HL-60 (cell line): ENCODE results near the gene WWP2.

Experiments
- DNase-seq, 2 experiments: peaks; one replicate each; pipeline ENCODE4 v3.0.0-alpha.2; 2010 to 2020; ENCODE audit warnings: low read depth in 1 of 2, low spot score in 1 of 2
- H3K27ac ChIP-seq: fragments of 250-450 bp; sonication (Bioruptor Pico); replicated peaks from 2 replicates; pipeline ENCODE4 v1.5.1; 2020; ENCODE audit warnings: mild to moderate bottlenecking, moderate library complexity
- H3K27me3 ChIP-seq: fragments of 250-450 bp; sonication (Bioruptor Pico); 2 replicates; pipeline ENCODE4 v1.5.1; 2021; ENCODE audit warnings: mild to moderate bottlenecking, moderate library complexity; ENCODE audit not compliant: insufficient read depth, poor library complexity, severe bottlenecking
- H3K4me3 ChIP-seq: replicated peaks from 2 replicates; pipeline ENCODE4 v1.5.1; 2011; ENCODE audit warnings: mild to moderate bottlenecking, control low read depth, low read length; ENCODE audit not compliant: insufficient read depth
- CTCF ChIP-seq: IDR thresholded peaks from one replicate; pipeline ENCODE4 v1.5.1; 2011; ENCODE audit warnings: low read length, control low read depth, inconsistent platforms; ENCODE audit not compliant: insufficient read depth
- GABPA ChIP-seq: IDR thresholded peaks from 2 replicates; pipeline ENCODE4 v1.6.1; 2012; ENCODE audit warnings: low read depth
- POLR2AphosphoS5 ChIP-seq: IDR thresholded peaks from 2 replicates; pipeline ENCODE4 v1.6.1; 2012; ENCODE audit warnings: low read depth
- SPI1 ChIP-seq: IDR thresholded peaks from 2 replicates; pipeline ENCODE4 v1.6.1; 2012; ENCODE audit warnings: low read depth, mild to moderate bottlenecking, borderline replicate concordance
- TF ChIP-seq, protein P1 (sequence below): IDR thresholded peaks from 2 replicates; pipeline ENCODE4 v1.6.1; 2012; ENCODE audit warnings: low read depth; ENCODE audit not compliant: insufficient replicate concordance

Gene WWP2

DNA sequence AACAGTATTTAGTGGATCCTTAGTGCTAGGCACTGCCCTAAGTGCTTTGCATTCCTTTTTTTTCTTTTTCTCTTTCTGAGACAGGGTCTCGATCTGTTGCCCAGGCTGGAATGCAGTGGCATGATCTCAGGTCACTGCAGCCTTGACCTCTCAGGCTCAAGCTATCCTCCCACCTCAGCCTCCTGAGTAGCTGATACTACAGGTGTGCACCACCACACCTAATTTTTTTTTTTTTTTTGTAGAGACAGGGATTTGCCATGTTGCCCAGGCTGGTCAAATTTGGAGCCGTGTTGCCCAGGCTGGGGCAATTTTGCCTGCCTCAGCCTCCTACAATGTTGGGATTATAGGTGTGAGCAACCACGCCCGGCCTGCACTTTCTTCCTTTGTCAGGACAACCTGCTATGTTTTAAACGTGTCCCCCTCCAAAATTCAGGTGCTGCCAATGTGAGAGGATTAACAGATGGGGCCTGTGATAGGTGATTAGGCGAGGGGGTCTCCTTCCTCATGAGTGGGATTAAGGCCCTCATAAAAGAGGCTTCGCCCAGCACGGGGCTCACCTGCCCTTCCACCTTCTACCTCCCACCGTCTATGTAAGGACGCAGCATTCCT lies 41.2 kb upstream of the WWP2 start:
- Histone ChIP-seq H3K27me3 (no peaks in the 10 kb centered on the region), H3K27ac (no peak overlapping the region), H3K4me3 (no peak overlapping the region)
- no peak for DNase-seq
- no peak for TF ChIP-seq POLR2AphosphoS5
- TF ChIP-seq SPI1, result no peak
- TF ChIP-seq GABPA, result no peak
- TF ChIP-seq, protein P1, sequence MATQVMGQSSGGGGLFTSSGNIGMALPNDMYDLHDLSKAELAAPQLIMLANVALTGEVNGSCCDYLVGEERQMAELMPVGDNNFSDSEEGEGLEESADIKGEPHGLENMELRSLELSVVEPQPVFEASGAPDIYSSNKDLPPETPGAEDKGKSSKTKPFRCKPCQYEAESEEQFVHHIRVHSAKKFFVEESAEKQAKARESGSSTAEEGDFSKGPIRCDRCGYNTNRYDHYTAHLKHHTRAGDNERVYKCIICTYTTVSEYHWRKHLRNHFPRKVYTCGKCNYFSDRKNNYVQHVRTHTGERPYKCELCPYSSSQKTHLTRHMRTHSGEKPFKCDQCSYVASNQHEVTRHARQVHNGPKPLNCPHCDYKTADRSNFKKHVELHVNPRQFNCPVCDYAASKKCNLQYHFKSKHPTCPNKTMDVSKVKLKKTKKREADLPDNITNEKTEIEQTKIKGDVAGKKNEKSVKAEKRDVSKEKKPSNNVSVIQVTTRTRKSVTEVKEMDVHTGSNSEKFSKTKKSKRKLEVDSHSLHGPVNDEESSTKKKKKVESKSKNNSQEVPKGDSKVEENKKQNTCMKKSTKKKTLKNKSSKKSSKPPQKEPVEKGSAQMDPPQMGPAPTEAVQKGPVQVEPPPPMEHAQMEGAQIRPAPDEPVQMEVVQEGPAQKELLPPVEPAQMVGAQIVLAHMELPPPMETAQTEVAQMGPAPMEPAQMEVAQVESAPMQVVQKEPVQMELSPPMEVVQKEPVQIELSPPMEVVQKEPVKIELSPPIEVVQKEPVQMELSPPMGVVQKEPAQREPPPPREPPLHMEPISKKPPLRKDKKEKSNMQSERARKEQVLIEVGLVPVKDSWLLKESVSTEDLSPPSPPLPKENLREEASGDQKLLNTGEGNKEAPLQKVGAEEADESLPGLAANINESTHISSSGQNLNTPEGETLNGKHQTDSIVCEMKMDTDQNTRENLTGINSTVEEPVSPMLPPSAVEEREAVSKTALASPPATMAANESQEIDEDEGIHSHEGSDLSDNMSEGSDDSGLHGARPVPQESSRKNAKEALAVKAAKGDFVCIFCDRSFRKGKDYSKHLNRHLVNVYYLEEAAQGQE, result no peak
- no peak for TF ChIP-seq CTCF

DNA sequence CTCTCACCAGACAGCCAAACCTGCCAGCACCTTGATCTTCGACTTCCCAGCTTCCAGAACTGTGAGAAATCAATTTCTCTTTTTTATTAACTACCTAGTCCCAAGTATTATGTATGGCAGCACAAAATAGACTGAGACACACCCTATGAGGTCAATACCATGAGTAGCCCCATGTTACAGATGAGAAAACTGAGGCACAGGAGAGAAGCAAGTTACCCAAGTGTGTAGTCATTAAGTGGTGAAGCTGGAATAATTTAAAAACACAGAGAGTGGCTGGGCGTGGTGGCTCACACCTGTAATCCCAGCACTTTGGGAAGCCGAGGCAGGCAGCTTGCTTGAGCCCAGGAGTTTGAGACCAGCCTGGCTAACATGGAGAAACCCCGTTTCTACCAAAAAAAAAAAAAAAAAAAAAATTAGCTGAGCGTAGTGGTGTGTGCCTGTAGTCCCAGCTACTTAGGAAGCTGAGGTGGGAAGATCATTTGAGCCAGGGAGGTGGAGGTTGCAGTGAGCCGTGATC lies 40.6 kb upstream of the WWP2 start:
- no peak for TF ChIP-seq CTCF
- no peak for TF ChIP-seq POLR2AphosphoS5
- TF ChIP-seq, protein P1, result no peak
- no peak for TF ChIP-seq GABPA
- no peak for TF ChIP-seq SPI1
- no peak overlapping the region for H3K27ac ChIP-seq
- no peak for DNase-seq

DNA sequence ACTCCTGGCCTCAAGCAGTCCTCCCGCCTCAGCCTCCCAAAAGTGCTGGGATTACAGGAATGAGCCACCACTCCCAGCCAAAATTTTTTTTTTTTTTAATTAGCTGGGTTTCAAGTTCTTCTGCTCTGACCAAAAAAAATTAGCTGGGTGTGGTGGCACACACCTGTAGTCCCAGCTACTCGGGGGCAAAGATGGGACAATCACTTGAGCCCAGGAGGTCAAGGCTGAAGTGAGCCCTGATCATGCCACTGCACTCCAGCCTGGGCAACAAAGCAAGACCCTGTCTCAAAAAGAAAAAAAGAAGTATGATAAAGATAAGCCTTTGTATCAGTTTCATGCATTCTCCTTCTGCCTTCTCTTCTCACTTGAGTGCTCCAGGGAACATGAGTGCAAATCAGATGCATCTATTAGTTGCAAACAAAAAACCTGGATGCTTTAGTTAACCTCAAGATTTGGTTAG lies 37.7 kb upstream of the WWP2 start:
- no peak for DNase-seq
- TF ChIP-seq CTCF, result no peak
- no peak for TF ChIP-seq SPI1
- no peak for TF ChIP-seq GABPA
- TF ChIP-seq, protein P1, result no peak
- TF ChIP-seq POLR2AphosphoS5, result no peak
- Histone ChIP-seq H3K27ac (no peak overlapping the region), H3K27me3 (no peaks in the 10 kb centered on the region), H3K4me3 (no peak overlapping the region)

More for the DNA sequence above, 40.6 kb upstream of the WWP2 start:
- no peaks in the 10 kb centered on the region for H3K27me3 ChIP-seq
- no peak overlapping the region for H3K4me3 ChIP-seq
